NCI-H510A (cell line): ENCODE data around the gene SETD2.

ENCODE experiments used
- DNase-seq: peaks from one replicate; lab custom pipeline; 2025; lab: John Stamatoyannopoulos, UW

Gene SETD2

DNA sequence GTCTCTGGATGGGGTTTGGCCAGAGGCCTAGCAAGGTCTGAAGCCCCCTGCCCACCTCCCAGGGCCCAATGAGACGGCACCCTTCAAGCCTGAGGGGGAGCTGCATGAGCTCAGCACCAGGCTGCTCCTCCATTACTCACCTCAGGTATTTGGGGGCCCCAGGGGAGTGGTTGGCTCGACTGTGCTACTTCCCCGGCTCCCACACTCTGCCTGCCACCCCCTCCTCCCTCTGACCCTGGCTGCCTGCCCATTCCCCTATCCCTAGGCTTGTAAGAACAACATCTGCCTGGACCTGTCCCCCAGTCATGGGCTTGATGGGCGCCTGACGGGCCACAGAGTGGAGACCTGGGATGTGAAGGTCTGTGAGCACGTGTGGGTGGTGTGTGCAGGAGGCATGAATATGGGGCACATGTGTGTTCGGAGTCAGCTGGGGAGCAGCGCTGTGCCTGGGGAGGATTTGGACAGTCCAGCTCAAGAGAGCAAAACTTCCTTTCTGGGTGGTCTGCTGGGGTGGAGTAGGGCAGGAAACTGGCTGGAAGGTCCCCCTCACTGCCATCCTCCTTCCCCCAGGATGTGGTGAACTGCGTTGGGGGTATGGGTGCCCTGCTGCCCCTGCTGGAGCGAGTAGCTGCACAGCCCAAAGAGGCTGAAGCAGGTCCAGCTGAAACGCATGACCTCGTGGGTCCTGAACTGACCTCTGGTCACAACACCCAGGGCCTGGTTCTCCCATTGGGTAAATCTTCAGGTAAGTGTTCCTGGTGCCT is 167.0 kb downstream of the SETD2 start:
- no peak for DNase-seq

DNA sequence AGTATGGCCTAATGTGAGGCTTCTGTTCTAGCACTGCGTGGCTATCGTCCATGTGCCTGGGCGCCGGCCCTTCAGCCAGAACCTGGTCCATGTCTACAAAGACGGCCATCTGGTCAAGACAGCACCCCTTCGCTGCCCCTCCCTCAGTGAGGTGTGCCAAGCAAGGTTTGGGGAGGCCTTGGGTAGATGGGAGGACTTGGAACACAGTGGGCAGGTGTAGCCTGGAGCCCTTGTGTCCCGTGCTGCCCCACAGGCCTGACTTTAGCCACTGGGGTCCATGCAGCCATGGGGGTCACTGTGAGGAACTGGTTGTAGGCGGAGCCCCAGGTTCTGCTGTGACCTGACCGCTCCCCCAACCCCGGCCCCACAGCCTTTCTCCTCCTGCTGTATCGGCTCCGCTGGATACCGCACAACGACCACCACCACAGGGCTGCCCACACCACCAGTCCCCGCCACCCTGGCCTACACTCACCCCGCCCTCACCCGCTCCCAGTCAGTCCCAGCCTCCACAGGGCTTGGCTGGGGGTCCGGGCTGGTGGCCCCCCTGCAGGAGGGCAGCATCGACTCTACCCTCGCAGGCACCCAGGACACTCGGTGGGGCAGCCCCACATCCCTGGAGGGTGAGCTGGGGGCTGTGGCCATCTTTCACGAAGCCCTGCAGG is 167.9 kb downstream of the SETD2 start:
- DNase-seq, result no peak

GRCh38 chr3:46994801-46995731 is 168.8 kb downstream of the SETD2 start:
- no peak for DNase-seq

- DNase-seq, result no peak
Measured at GRCh38 chr3:46993986-46994385, 169.9 kb downstream of the SETD2 start.

DNA sequence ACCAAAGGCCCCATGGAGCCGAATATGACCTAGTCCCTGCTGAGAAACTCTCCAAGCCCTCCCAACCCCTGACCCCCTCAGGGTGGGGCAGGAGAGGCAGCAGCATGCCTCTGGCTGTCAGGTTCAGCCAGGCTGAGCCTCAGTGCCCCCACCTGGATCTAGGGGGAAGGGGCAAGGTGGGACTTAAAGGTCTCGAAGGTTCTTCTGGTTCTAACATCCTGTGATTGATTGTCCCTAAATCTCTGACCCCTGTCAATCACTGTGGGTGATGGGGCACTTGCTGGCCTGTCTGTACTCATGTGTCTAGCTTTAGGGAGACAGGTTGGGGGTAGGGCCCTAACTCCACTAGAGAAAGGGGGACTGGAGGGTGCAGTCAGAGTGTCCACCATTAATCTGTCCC is 170.6 kb downstream of the SETD2 start:
- no peak for DNase-seq

DNA sequence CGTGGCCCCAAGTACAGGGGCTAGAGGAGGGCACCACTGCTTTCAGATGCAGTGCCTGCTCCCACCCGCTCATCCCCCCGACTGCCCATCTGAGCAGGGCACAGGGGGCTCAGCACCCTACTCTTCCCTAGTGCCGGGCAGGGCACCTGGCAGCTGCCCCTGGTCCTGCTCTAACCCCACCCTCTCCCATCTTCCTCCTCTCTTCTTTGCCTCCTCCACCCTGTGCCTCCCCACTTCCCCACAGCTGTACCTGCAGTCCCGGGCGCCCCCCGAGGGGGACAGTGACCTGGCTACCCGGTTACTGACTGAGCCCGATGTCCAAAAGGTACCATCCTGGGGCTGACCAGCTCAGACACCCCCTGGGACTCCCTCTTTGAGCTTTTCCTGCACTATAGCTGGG is 171.7 kb downstream of the SETD2 start:
- DNase-seq, result no peak

GRCh38 chr3:46991406-46992165 is 172.3 kb downstream of the SETD2 start:
- no peak for DNase-seq

DNA sequence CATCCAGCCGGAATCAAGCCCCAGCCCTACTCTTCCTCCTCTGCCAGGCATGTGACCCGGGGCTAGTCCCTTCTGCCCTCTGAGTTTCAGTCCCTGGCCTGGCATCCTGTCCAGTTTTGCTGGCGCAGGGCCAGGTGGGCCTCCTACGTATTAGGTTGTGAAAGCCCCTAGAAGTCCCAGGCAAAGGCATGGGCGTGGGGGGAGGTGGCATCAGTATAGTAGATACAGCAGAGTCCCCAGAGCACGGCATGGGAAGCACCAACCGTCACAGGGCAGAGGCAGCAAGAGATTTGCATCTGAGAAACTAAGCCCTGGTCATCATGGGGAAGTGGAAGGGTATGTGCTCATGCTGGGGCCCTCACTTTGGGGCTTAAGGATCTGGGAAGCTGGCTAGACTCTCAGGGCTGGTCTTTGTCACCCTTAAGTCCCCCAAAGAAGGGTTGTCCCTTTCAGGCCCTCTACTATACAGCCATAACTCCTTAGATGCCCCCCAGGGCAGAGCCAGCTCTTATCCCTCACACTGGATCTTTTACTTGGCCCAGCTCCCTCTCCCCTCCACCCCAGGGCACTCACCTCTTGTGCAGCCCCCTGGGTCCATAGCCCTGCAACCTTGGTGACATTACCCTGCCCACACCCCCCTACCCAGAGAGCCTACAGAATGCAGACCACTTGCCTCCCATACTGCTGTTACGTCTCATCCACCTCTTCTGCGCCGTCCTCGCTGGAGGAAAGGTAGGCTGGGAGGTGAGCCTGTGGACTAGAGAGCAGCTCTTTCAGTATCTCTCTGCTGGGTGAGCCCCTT is 173.1 kb downstream of the SETD2 start:
- no peak for DNase-seq

- DNase-seq, result no peak
Measured at GRCh38 chr3:46989146-46989810, 174.6 kb downstream of the SETD2 start.

- no peak for DNase-seq
Measured at GRCh38 chr3:46988616-46989015, 175.3 kb downstream of the SETD2 start.

DNA sequence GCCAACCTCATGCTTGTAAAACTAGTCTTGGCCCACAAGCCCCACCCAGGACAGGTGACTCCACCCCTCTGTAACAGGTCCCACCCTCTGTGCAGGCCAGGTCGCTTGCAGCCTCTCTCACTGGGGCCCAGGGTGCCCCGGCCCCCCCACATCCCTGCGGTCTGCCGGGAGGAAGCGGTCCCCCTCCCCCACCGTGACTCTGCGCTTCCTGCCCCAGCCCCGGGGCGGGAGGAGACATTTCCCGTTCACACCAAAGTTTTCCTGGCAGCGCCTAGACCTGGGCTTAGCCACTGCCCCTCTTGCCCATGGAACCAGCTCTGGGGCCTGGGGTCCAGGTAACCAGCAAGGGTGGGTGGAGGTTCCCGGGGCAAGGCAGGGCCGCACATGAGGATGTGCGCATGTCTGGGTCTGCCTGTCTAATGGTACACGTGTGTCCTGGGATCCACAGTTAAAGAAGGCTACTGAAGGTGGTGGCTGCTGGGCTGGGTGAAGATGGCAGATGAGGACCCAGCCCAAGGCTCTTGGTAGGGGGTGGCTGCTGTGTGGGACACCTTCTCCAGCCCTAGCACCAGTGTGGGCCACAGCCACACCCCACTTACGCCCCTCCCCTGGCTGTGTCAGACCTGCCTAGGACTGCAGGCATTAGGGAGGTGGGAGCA is 176.0 kb downstream of the SETD2 start:
- no peak for DNase-seq

DNA sequence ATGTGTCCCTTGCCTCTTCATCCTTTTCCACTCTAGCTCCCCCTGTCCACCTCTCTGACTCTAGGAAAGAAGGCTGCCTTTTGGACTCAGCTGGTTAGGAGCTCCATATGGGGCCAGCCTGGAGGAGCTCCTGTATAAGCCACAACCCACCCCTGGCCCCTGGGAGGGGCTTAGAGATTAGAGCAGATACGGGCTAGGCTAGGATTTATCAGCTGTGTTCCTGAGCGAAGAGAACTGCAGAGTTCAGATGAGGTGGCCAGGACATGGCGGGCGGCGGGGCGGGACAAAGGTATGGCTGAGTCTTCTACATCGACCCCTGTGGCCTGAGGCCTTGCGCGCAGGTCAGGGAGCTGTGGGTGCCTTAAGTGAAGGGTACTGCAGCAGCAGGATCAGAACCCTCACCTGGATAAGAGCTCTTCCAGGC is 176.6 kb downstream of the SETD2 start:
- DNase-seq, result no peak

GRCh38 chr3:46986782-46987310 is 177.1 kb downstream of the SETD2 start:
- no peak for DNase-seq

GRCh38 chr3:46986055-46986730 is 177.7 kb downstream of the SETD2 start:
- no peak for DNase-seq

- no peak for DNase-seq
Measured at GRCh38 chr3:46985588-46985987, 178.3 kb downstream of the SETD2 start.

GRCh38 chr3:46984591-46985459 is 179.1 kb downstream of the SETD2 start:
- DNase-seq, result no peak

DNA sequence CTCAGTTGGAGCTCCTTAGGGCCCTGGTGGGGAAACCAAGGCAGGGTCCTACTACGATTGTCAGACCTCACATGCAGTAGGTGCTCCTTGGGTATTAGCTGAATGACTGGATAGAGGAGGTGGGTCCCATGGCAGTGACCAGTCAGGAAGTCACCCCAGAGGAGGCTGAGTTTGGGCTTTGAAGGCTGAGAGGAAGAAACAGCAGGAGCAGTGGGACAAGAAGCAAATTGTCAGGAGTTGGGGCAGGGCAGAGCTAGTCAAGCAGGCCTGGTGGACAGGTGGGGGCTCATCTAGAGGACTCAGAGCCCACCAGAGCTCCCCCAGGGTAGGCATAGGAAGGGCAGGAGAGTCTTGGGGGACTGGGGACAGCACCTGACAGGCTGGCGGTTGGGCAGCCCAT is 181.4 kb downstream of the SETD2 start:
- DNase-seq, result no peak

- peak; percentile 31 for DNase-seq
Measured at GRCh38 chr3:46981932-46982471, 181.9 kb downstream of the SETD2 start.
